ENCODE results near the gene COQ4. TPM values are rescaled to one million over a fixed set of nuclear protein-coding genes. Genes with fewer than 3 reads are reported as not detected.
"Not testable (repeated sequence)": the region's sequence is repeated elsewhere in the genome, so short reads cannot be mapped to it uniquely, and the experiment has no call there.

Gene COQ4
- total RNA-seq = 28.9 TPM

DNA sequence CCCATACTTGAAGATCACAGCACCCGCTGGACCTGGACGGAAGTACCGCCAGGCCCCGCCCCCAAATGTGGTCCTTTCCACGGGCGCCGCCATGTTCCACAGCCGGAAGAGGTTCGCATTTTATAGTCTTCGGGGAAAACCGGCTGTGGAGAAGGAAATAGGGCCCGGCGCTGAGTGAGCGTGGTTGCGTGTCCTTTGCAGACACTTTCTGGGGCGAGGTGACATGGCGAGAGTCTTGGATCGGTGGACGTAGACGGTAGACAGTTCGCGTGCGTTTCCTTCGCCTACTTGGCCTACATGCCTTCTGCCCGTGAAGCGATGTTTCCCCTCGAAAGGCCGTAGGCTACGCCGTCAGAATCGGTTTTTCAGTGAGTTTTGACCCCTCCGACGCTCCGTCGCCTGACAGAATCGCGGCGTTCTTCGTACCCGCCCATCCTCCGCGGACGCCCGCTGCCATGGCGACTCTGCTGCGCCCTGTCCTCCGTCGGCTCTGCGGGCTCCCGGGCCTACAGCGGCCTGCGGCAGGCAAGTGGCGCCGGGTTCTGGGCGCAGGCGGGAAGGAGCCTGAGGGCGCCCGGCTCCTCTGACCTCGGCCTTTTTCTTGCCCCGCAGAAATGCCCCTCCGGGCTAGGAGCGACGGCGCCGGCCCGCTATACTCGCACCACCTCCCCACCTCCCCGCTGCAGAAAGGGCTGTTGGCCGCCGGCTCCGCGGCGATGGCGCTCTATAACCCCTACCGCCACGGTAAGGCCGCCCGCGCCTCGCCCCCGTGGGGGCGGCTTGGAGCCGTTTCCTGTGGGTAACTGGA lies at the start of gene COQ4, which contains the start of gene TRUB2:
COQ4 (plus strand) TSS at position 436 of the 808 bp plus-strand sequence; CDS start at position 456, 20 bp downstream.
TRUB2 (minus strand) TSS at position 44 of the 808 bp plus-strand sequence; CDS start at position 5, 39 bp downstream.
- intact Hi-C loops (cut with DNase I) = no loop called here
- DNase-seq (ENCODE audit: low spot score) = peak; percentile 95
- peak; percentile 99 for ATAC-seq

- DNase-seq (ENCODE audit: low spot score) (no peak), ATAC-seq (no peak)
- intact Hi-C loops (cut with DNase I) = no loop called here
These were observed 48.4 kb upstream of the COQ4 start for GRCh38 chr9:128274245-128274644.

- DNase-seq (ENCODE audit: low spot score) (peak; percentile 76), ATAC-seq (peak; percentile 72)
- intact Hi-C loops (cut with DNase I) = no loop called here
These were observed 47.2 kb upstream of the COQ4 start, which contains the start of gene GOLGA2 for GRCh38 chr9:128275198-128276007. Gene GOLGA2 (minus strand): TSS chr9:128276007. CDS start chr9:128275976, 31 bp downstream.

DNA sequence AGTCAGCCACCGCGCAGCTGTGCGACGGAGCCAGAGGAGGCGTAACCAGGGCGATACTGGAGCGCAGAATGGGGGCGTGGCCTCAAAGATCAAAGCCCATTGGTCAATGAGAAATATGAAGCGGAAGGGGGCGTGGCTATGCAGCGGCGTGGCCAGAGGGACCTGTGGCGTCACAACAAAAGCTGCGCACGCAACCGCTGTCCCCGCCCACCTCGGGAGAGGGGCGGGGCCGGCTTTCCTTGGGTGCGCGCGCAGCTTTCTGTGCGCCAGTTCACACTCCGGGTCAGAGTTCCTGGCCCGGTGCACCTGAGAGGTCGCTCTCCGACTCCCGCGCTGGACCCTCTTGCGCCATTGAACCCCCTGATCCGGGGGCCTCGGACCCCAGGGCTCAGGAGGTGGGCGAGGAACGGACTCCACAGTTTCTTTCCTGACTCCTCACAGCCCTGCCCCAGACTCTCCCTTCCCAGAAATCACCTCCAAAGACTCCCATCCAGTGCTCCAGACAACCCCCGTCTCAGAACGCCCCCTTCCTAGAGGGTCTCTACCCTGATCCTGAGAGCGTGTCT lies 46.5 kb upstream of the COQ4 start, which contains the start of gene SWI5:
SWI5 (plus strand) TSS at position 269 of the 566 bp plus-strand sequence.
- peak; percentile 100 for DNase-seq (ENCODE audit: low spot score)
- intact Hi-C loops (cut with DNase I) = no loop called here
- ATAC-seq = peak; percentile 98

- intact Hi-C loops (cut with DNase I) = no loop called here
- peak; percentile 48 for ATAC-seq
- peak; percentile 69 for DNase-seq (ENCODE audit: low spot score)
These were observed 45.9 kb upstream of the COQ4 start for GRCh38 chr9:128276574-128277270.

GRCh38 chr9:128279088-128280073 lies 43.3 kb upstream of the COQ4 start:
- DNase-seq (ENCODE audit: low spot score); intact Hi-C loops (cut with DNase I): not testable (repeated sequence)

GRCh38 chr9:128280084-128280622 lies 42.5 kb upstream of the COQ4 start:
- ATAC-seq = no peak
- intact Hi-C loops (cut with DNase I) = no loop called here
- DNase-seq (ENCODE audit: low spot score) = no peak

More at GRCh38 chr9:128279088-128280073, 43.3 kb upstream of the COQ4 start:
- not testable (repeated sequence) for ATAC-seq

GRCh38 chr9:128282500-128282899 lies 40.1 kb upstream of the COQ4 start:
- no peak for DNase-seq (ENCODE audit: low spot score)
- intact Hi-C loops (cut with DNase I) = no loop called here
- no peak for ATAC-seq

GRCh38 chr9:128285033-128285784 lies 37.4 kb upstream of the COQ4 start:
- intact Hi-C loops (cut with DNase I) = no loop called here
- DNase-seq (ENCODE audit: low spot score) (no peak), ATAC-seq (no peak)

GRCh38 chr9:128286440-128286839 lies 36.2 kb upstream of the COQ4 start:
- DNase-seq (ENCODE audit: low spot score) = no peak
- intact Hi-C loops (cut with DNase I) = no loop called here
- no peak for ATAC-seq

DNA sequence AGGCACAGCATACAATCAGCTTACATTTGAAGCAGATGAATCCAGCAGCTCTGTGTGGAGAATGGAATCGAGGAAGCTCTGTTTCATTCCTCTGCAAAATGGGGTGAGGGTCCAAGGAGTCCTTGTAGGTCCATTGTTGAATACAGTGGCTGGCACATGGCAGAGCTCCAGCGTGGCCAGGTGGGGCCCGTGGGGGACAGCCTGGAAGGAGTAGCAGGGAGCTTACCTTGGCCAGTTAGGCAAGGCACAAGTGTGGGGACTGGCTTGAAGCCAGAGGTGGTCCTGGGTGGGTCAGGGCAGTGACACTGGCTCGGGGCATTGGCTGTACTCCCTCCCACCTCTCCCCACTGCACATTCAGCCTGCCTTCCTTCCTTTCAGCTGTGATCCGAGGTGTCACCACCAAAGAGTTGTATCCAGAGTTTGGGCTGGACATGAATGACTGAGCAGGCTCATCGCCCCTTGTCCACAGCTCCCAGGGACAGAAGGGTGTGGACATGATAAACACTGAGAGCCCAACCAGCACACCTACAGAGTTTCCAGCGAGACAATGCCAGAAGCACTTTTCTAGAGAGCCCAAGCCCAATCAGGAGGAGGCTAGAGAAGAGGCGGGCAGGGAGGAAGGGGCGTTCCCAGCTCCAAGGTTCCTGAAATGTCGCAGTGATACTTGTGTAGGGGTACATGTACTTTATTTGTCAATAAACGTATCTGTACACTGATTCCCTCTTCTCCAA lies 34.2 kb upstream of the COQ4 start:
- ATAC-seq (no peak), DNase-seq (ENCODE audit: low spot score) (no peak)
- intact Hi-C loops (cut with DNase I) = no loop called here

GRCh38 chr9:128292009-128292408 lies 30.6 kb upstream of the COQ4 start:
- DNase-seq (ENCODE audit: low spot score) (no peak), ATAC-seq (no peak)
- intact Hi-C loops (cut with DNase I) = no loop called here

DNA sequence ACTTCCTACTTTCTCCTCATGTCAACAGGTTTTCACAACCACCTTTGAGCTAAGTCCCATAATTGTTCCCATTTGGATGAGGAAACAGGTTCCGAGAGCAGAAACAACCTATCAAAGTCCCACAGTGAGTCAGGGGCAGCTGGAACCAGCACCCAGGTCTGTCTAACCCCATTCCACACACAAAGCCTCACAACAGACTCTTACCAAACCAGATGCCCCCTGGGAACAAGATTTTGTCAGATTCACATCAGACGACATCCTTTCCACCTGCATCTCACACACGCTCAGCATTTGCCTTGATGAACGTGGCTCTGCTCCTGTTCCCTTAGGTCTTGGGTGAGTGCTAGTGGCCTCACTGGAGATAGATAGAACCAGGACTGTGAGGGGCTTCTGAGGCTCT lies 29.5 kb upstream of the COQ4 start:
- intact Hi-C loops (cut with DNase I) = no loop called here

DNA sequence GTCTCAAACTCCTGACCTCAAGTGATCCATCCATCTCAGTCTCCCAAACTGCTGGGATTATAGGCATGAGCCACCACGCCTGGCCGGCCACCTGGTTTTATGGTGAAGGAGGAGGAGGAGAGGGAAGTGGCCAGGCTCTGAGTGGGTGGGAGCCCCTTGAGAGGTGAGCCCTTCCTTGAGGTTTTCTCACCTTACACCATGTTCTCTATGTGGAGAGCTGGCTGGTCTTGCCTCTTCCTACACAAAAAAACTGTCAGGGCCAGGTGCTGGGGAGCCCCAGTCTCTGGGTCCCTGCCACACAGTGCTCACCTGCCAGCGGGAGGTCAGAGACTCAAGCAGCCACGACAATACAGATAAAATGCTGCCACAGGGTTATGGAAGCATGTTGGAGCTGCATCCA lies 28.5 kb upstream of the COQ4 start:
- ATAC-seq (no peak), DNase-seq (ENCODE audit: low spot score) (no peak)
- intact Hi-C loops (cut with DNase I) = no loop called here

More for the DNA sequence above, 29.5 kb upstream of the COQ4 start:
- DNase-seq (ENCODE audit: low spot score) (no peak), ATAC-seq (no peak)

GRCh38 chr9:128296340-128297220 lies 26.1 kb upstream of the COQ4 start:
- intact Hi-C loops (cut with DNase I) = no loop called here
- ATAC-seq (no peak), DNase-seq (ENCODE audit: low spot score) (no peak)
